H1 (cell line): ENCODE measurements around the gene EPB41L4B. TPM values are rescaled to one million over a fixed set of nuclear protein-coding genes. Genes with fewer than 3 reads are reported as not detected.

Source experiments
- CTCF ChIA-PET: fragments of 300-600 bp; sonication (Branson Sonifier 250); formaldehyde crosslinking; loops from one replicate; lab custom pipeline; 2021; ENCODE audit not compliant: partially characterized antibody; lab: Charles Lee
- POLR2A ChIA-PET: fragments of 300-600 bp; sonication (Branson Sonifier 250); formaldehyde crosslinking; loops from one replicate; lab custom pipeline; 2021; ENCODE audit warnings: inconsistent platforms; ENCODE audit not compliant: partially characterized antibody; lab: Charles Lee
- DNase-seq, 2 experiments: peaks; one replicate each; pipeline versions ENCODE4 v3.0.0 to v3.0.0-alpha.2; 2010 to 2022; ENCODE audit warnings: low spot score in 2 of 2, low read depth in 1 of 2, mixed read lengths in 1 of 2
- FAIRE-seq: peaks from 2 replicates; lab custom pipeline; 2011; peaks lifted over from hg19 to GRCh38; lab: Jason Lieb, UNC
- H2AFZ ChIP-seq: 2 replicates; pipeline ENCODE4 v1.8.1; 2012; ENCODE audit warnings: low read length, inconsistent platforms
- H2AK5ac ChIP-seq: 2 replicates; pipeline ENCODE4 v1.6.1; 2013; ENCODE audit warnings: low read depth, low read length
- H2BK120ac ChIP-seq: replicated peaks from 2 replicates; pipeline ENCODE3; 2013; ENCODE audit warnings: low read depth, low read length, inconsistent platforms
- H2BK12ac ChIP-seq: 2 replicates; pipeline ENCODE4 v1.6.1; 2013; ENCODE audit warnings: low read depth, low read length
- H2BK15ac ChIP-seq: 2 replicates; pipeline ENCODE4 v1.6.1; 2013; ENCODE audit warnings: low read length
- H2BK20ac ChIP-seq: 2 replicates; pipeline ENCODE4 v1.6.1; 2013; ENCODE audit warnings: low read length
- H2BK5ac ChIP-seq: 2 replicates; pipeline ENCODE4 v1.6.1; 2013; ENCODE audit warnings: low read depth, low read length
- H3K14ac ChIP-seq: 2 replicates; pipeline ENCODE4 v1.6.1; 2013; ENCODE audit warnings: inconsistent platforms; ENCODE audit not compliant: insufficient read length
- H3K18ac ChIP-seq: 2 replicates; pipeline ENCODE4 v1.6.1; 2013; ENCODE audit warnings: low read length; ENCODE audit errors: extremely low read depth
- H3K23ac ChIP-seq: 2 replicates; pipeline ENCODE4 v1.6.1; 2013; ENCODE audit warnings: inconsistent platforms; ENCODE audit not compliant: insufficient read length
- H3K23me2 ChIP-seq: 2 replicates; pipeline ENCODE4 v1.6.1; 2013; ENCODE audit warnings: low read depth, low read length
- H3K27ac ChIP-seq: 2 replicates; pipeline ENCODE4 v1.6.1; 2011; ENCODE audit warnings: low read depth, low read length, inconsistent platforms
- H3K27me3 ChIP-seq, 4 experiments: replicated peaks in 1 of 4; 1 replicate in 1 of 4; 2 replicates in 3 of 4; pipeline versions ENCODE4 v1.6.1 to v1.8.1; 2011 to 2013; ENCODE audit warnings: low read length in 3 of 4, mild to moderate bottlenecking in 3 of 4, inconsistent platforms in 2 of 4, mixed read lengths in 2 of 4, moderate library complexity in 1 of 4; ENCODE audit not compliant: control insufficient read depth in 3 of 4, insufficient read depth in 3 of 4; ENCODE audit errors: extremely low read depth in 1 of 4
- H3K36me3 ChIP-seq, 4 experiments: 2 replicates each; pipeline versions ENCODE4 v1.6.1 to v1.8.1; 2011 to 2013; ENCODE audit warnings: mild to moderate bottlenecking in 4 of 4, low read length in 3 of 4, moderate library complexity in 2 of 4, control low read depth in 1 of 4, inconsistent platforms in 1 of 4; ENCODE audit not compliant: insufficient read depth in 4 of 4, control insufficient read depth in 2 of 4
- H3K4ac ChIP-seq: replicated peaks from 2 replicates; pipeline ENCODE3; 2013; ENCODE audit warnings: low read length, low read depth, mixed read lengths, inconsistent platforms; ENCODE audit not compliant: insufficient read length
- H3K4me1 ChIP-seq, 4 experiments: replicated peaks in 1 of 4; 1 replicate in 1 of 4; 2 replicates in 3 of 4; pipeline versions ENCODE4 v1.6.1 to v1.8.1; 2011 to 2013; ENCODE audit warnings: low read length in 3 of 4, inconsistent platforms in 2 of 4, mixed read lengths in 1 of 4; ENCODE audit not compliant: insufficient read depth in 4 of 4, control insufficient read depth in 3 of 4
- H3K4me2 ChIP-seq, 2 experiments: 2 replicates each; pipeline versions ENCODE4 v1.6.1 to v1.8.1; 2011 to 2013; ENCODE audit warnings: low read depth in 2 of 2, low read length in 2 of 2, control low read depth in 1 of 2, inconsistent platforms in 1 of 2, mild to moderate bottlenecking in 1 of 2; ENCODE audit not compliant: insufficient read depth in 1 of 2
- H3K4me3 ChIP-seq, 4 experiments: fragments of 200-600, 300-600 bp in 1 of 4; sonication (generic), shearing (Covaris generic), sonication (Bioruptor Twin) in 1 of 4; 2 replicates each; pipeline versions ENCODE4 v1.5.1 to v1.8.1; 2011 to 2016; ENCODE audit warnings: low read length in 4 of 4, low read depth in 3 of 4, control low read depth in 2 of 4, inconsistent platforms in 2 of 4, mild to moderate bottlenecking in 2 of 4, mixed read lengths in 1 of 4, moderate library complexity in 1 of 4; ENCODE audit not compliant: insufficient read depth in 2 of 4; ENCODE audit errors: extremely low read depth in 1 of 4
- H3K56ac ChIP-seq: replicated peaks from 2 replicates; pipeline ENCODE3; 2013; ENCODE audit warnings: low read depth, mild to moderate bottlenecking, mixed read lengths, low read length, inconsistent platforms; ENCODE audit not compliant: insufficient read length
- H3K79me1 ChIP-seq: 2 replicates; pipeline ENCODE4 v1.6.1; 2013; ENCODE audit warnings: low read depth, low read length, control low read depth
- H3K79me2 ChIP-seq, 2 experiments: 2 replicates each; pipeline versions ENCODE4 v1.6.1 to v1.8.1; 2012 to 2013; ENCODE audit warnings: low read length in 2 of 2, mild to moderate bottlenecking in 2 of 2, inconsistent platforms in 1 of 2; ENCODE audit not compliant: insufficient read depth in 2 of 2, control insufficient read depth in 1 of 2
- H3K9ac ChIP-seq, 4 experiments: replicated peaks in 1 of 4; 1 replicate in 1 of 4; 2 replicates in 3 of 4; pipeline versions ENCODE4 v1.6.1 to v1.8.1; 2011 to 2013; ENCODE audit warnings: low read depth in 3 of 4, low read length in 3 of 4, control low read depth in 2 of 4, mild to moderate bottlenecking in 2 of 4, moderate library complexity in 2 of 4, inconsistent platforms in 1 of 4; ENCODE audit errors: extremely low read depth in 1 of 4
- H3K9me3 ChIP-seq, 2 experiments: 2 replicates each; pipeline versions ENCODE4 v1.6.1 to v1.8.1; 2012 to 2013; ENCODE audit warnings: mild to moderate bottlenecking in 2 of 2, moderate library complexity in 2 of 2, control low read depth in 1 of 2, inconsistent platforms in 1 of 2, low read depth in 1 of 2, low read length in 1 of 2, mixed read lengths in 1 of 2; ENCODE audit not compliant: insufficient read depth in 2 of 2
- H4K20me1 ChIP-seq, 2 experiments: replicated peaks in 1 of 2; 2 replicates each; pipeline versions ENCODE3 to v1.8.1; 2011 to 2013; ENCODE audit warnings: inconsistent platforms in 2 of 2, low read length in 2 of 2, mild to moderate bottlenecking in 1 of 2; ENCODE audit not compliant: insufficient read depth in 2 of 2, control insufficient read depth in 1 of 2
- H4K5ac ChIP-seq: 2 replicates; pipeline ENCODE4 v1.6.1; 2013; ENCODE audit warnings: low read length, low read depth, mixed read lengths, inconsistent platforms; ENCODE audit not compliant: insufficient read length
- H4K8ac ChIP-seq: 2 replicates; pipeline ENCODE4 v1.8.0; 2013; ENCODE audit warnings: mild to moderate bottlenecking, moderate library complexity, low read length, inconsistent platforms; ENCODE audit not compliant: insufficient read depth; ENCODE audit errors: extremely low read depth
- H4K91ac ChIP-seq: replicated peaks from 2 replicates; pipeline ENCODE3; 2013; ENCODE audit warnings: low read length, mixed read lengths, inconsistent platforms; ENCODE audit not compliant: insufficient read length
- CBX5 ChIP-seq: fragments of 300-800, 300-1000 bp; sonication (generic); IDR thresholded peaks from 2 replicates; pipeline ENCODE4 v1.7.1; 2016; ENCODE audit warnings: antibody characterized with exemption, low read length, low read depth
- JUND ChIP-seq: IDR thresholded peaks from 2 replicates; pipeline ENCODE4 v1.6.1; 2011; ENCODE audit warnings: mild to moderate bottlenecking, improper control_type of control experiment, low read length
- KDM4A ChIP-seq: IDR thresholded peaks from one replicate; pipeline ENCODE4 v1.7.1; 2012; ENCODE audit warnings: low read depth, mild to moderate bottlenecking, moderate library complexity, low read length, inconsistent platforms; ENCODE audit not compliant: severe bottlenecking
- WGBS, 2 experiments: shearing (Covaris generic) in 1 of 2; methylation state at CpG; one replicate each; pipeline versions ENCODE4 v1.1.6 to v1.1.7; 2013 to 2015; ENCODE audit warnings: low lambda C conversion rate in 2 of 2, mixed read lengths in 2 of 2, inconsistent platforms in 1 of 2, low coverage in 1 of 2, missing lambda C conversion rate in 1 of 2; ENCODE audit not compliant: insufficient replicate concordance in 2 of 2, insufficient coverage in 1 of 2, insufficient read length in 1 of 2; ENCODE audit errors: extremely low coverage in 1 of 2, missing lambda C conversion rate in 1 of 2; 5-methylcytosine and 5-hydroxymethylcytosine counted together
- polyA plus RNA-seq, 7 experiments: library from polyadenylated mRNA; depleted of rRNA in 3 of 7; stranded (reverse) in 5 of 7; unstranded in 2 of 7; fragments of >200 nt in 5 of 7; fragments of 200-250 nt in 2 of 7; gene quantifications; 1 replicate in 5 of 7; 2 replicates in 1 of 7; 4 replicates in 1 of 7; pipeline versions ENCODE4 v1.2.1 to v1.2.3, GENCODE V29; 2011 to 2013; ENCODE audit warnings: missing spikeins in 2 of 7, mixed read lengths in 2 of 7
- total RNA-seq: library from RNA; stranded (reverse); fragmentation: NEBNext Ultra II Directional; extraction: Animal tissue kit (Norgen Biotek cat#: 25700); gene quantifications from 2 replicates; pipeline ENCODE4 v1.2.1, GENCODE V29; 2021

The EPB41L4B gene
- total and polyA plus RNA-seq, 2 of the 8 experiments (the other 6 are each of a cell fraction or from before 2014, with no cell fraction given) = 11.9 to 25.0 TPM

DNA sequence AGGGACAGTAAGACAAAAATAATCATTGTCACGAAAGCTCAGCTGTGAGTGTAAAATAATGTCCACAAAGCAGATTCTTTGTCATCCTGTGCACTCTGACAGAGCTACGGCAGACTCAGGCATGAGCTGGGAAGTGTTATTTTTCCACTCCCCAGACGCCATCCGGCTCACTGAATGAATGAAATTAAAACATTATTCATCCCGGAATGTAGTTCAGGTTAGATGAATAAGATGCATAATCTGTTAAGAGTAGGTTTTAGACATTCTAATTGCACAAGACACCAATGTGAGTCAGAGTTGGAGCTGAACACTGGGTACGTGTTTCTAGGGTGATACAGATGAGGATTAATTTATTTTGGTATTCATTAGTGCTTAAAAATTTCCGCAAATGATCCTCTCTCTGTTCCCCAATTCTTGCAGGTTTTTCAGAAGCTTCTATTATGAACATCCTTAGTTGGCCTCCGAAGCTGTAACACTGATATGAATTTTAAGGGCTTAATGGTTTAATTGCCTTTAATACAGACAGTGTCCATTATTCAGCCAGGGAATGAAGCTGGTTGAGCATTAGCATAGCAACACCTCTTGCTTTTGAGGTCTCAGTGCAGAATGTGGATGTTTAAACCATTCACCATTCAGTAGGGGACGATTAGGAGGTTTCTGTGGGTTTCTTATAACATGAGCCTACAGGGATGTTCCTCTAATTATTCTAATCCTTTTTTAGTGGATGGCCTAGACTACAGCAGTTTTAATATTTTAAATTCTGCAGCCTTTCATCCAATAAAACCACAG lies 88.2 kb downstream of the EPB41L4B start:
- Histone ChIP-seq H3K4me1 (no peaks in the 10 kb centered on the region), H3K4me2 (no peak overlapping the region), H2BK5ac (no peak overlapping the region), H3K14ac (no peak overlapping the region), H4K8ac (no peak overlapping the region), H2BK120ac (no peak overlapping the region), H3K4ac (no peak overlapping the region), H3K36me3 (no peaks in the 10 kb centered on the region), H3K27ac (no peak overlapping the region), H3K9ac (no peak overlapping the region), H3K9me3 (no peaks in the 10 kb centered on the region), H3K18ac (no peak overlapping the region), H3K4me3 (no peak overlapping the region), H4K5ac (no peak overlapping the region), H2AK5ac (no peak overlapping the region), H3K79me2 (no peaks in the 10 kb centered on the region), H3K79me1 (no peaks in the 10 kb centered on the region), H2AFZ (no peak overlapping the region), H2BK15ac (no peak overlapping the region), H3K27me3 (no peaks in the 10 kb centered on the region), H3K23me2 (no peaks in the 10 kb centered on the region), H2BK12ac (no peak overlapping the region), H3K23ac (no peak overlapping the region), H3K56ac (no peak overlapping the region), H2BK20ac (no peak overlapping the region), H4K20me1 (no peaks in the 10 kb centered on the region), H4K91ac (no peak overlapping the region)
- FAIRE-seq (no peak), DNase-seq (no peak)
- TF ChIP-seq KDM4A (no peak), CBX5 (no peak), JUND (no peak)
- 90% methylated on average over 9 of the region's 9 CpGs; no CpG with 5 or more reads in 1 of the 2 experiments for WGBS, 2 experiments
- ChIA-PET CTCF (interaction anchor here (0.7 to 2.2 kb wide), 5 partner anchors 9 to 34 kb away, joined by 3 to 9 read pairs (median 3); no protein-coding TSS in a partner anchor), POLR2A (no interaction called here)
